ENCODE data around the gene KPNA4. TPM values are rescaled to one million over a fixed set of nuclear protein-coding genes. Genes with fewer than 3 reads are reported as not detected.

The KPNA4 gene
- polyA plus RNA-seq, 3 donors, result 4.4 to 14.7 (median 4.5) TPM

DNA sequence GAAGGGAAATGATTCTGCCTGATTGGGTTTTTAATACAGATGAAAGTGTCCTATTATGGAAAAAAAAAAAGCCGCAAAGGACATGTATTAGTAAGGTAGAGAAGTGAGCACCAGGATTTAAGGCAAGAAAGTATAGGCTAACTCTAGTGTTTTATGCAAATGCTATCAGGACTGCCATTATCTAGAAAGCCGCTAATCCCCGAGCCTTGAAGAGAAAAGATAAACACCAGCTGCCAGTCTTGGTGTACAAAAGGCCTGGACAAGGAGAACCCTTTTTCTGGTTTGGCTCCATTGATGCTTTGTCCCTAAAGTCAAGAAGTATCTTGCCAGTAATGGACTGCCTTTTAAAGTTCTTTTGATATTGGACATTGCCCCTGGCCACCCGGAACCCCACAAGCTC lies 107.2 kb downstream of the KPNA4 start:
- Histone ChIP-seq H2AFZ (ENCODE audit: insufficient read depth, low read depth, low read length, poor library complexity, severe bottlenecking) (no peak overlapping the region), H3K4me2 (replicated peaks; ENCODE audit: extremely low read depth, low read length, poor library complexity, severe bottlenecking) (no peak overlapping the region), H3K9me3 (replicated peaks in 1 of 2; ENCODE audit: control insufficient read depth in 1 of 2, insufficient read depth in 1 of 2, low read length in 2 of 2) (no peaks in the 10 kb centered on the region), H3K27me3 (ENCODE audit: control insufficient read depth in 2 of 2, insufficient read depth in 2 of 2, low read length in 2 of 2) (no peaks in the 10 kb centered on the region), H3K4me3 (replicated peaks in 1 of 3; ENCODE audit: low read depth in 2 of 3, low read length in 3 of 3) (no peak overlapping the region), H3K4me1 (ENCODE audit: control insufficient read depth in 1 of 2, insufficient read depth in 2 of 2, low read length in 2 of 2) (peaks cover 11% of the 10 kb centered on the region in 2 donors), H3K9ac (ENCODE audit: insufficient read depth, low read length, poor library complexity, severe bottlenecking) (no peak overlapping the region), H4K20me1 (ENCODE audit: insufficient read depth, low read length) (no peaks in the 10 kb centered on the region), H3K79me2 (ENCODE audit: insufficient read depth, low read length) (no peaks in the 10 kb centered on the region), H3K27ac (ENCODE audit: low read depth in 1 of 2, low read length in 2 of 2) (no peak overlapping the region), H3K36me3 (replicated peaks in 1 of 2; ENCODE audit: control insufficient read depth in 1 of 2, insufficient read depth in 2 of 2, low read length in 2 of 2) (no peaks in the 10 kb centered on the region)
- TF ChIP-seq, protein P1, sequence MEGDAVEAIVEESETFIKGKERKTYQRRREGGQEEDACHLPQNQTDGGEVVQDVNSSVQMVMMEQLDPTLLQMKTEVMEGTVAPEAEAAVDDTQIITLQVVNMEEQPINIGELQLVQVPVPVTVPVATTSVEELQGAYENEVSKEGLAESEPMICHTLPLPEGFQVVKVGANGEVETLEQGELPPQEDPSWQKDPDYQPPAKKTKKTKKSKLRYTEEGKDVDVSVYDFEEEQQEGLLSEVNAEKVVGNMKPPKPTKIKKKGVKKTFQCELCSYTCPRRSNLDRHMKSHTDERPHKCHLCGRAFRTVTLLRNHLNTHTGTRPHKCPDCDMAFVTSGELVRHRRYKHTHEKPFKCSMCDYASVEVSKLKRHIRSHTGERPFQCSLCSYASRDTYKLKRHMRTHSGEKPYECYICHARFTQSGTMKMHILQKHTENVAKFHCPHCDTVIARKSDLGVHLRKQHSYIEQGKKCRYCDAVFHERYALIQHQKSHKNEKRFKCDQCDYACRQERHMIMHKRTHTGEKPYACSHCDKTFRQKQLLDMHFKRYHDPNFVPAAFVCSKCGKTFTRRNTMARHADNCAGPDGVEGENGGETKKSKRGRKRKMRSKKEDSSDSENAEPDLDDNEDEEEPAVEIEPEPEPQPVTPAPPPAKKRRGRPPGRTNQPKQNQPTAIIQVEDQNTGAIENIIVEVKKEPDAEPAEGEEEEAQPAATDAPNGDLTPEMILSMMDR (IDR thresholded peaks at IDR 0.05), result no peak
- intact Hi-C loops (cut with micrococcal nuclease), result no loop called here
- Mint-ChIP-seq H3K4me3 (no peak overlapping the region), H3K4me1 (peaks cover 17% of the 10 kb centered on the region), H3K36me3 (no peaks in the 10 kb centered on the region), H3K9me3 (no peaks in the 10 kb centered on the region), H3K27me3 (ENCODE audit: low read depth in 3 of 3) (peaks cover 0 to 4% (median 2%) of the 10 kb centered on the region in 3 donors), H3K27ac (no peak overlapping the region)
- WGBS (ENCODE audit: insufficient coverage), result 100% methylated on average over 2 of the region's 4 CpGs
- DNase-seq, result no peak

DNA sequence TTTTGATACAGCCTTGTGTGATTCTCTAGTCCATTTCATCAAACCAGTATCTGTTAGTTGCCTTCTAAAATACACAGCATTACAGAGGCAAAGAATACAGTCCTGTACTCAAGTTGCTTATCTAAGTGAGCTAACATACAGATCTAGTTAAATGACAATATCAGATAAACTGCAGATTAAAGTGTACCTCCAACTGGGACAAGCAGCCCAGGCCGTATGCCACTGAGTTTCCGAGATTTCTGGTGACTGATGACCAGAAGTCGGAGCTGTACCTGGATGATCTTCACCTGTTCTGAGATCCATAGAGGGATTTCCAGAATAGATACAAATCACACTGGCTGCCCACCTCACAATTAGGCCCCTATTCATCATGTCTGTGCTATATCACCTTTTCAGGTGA lies 109.5 kb downstream of the KPNA4 start:
- H4K20me1 ChIP-seq (ENCODE audit: insufficient read depth, low read length), result no peaks in the 10 kb centered on the region
- DNase-seq, result no peak
- Mint-ChIP-seq H3K9me3 (peaks cover 0 to 5% (median 0%) of the 10 kb centered on the region in 7 donors), H3K4me1 (peaks cover 17% of the 10 kb centered on the region), H3K27me3 (ENCODE audit: low read depth in 3 of 3) (peaks cover 0 to 4% (median 2%) of the 10 kb centered on the region in 3 donors), H3K27ac (no peak overlapping the region), H3K4me3 (no peak overlapping the region), H3K36me3 (no peaks in the 10 kb centered on the region)
- 100% methylated on average over 3 of the region's 3 CpGs for WGBS (ENCODE audit: insufficient coverage)
- H3K27me3 ChIP-seq (ENCODE audit: control insufficient read depth in 2 of 2, insufficient read depth in 2 of 2, low read length in 2 of 2), result no peaks in the 10 kb centered on the region
- no peak overlapping the region for H3K27ac ChIP-seq (ENCODE audit: low read depth in 1 of 2, low read length in 2 of 2)
- intact Hi-C loops (cut with micrococcal nuclease), result no loop called here
- TF ChIP-seq, protein P1 (IDR thresholded peaks at IDR 0.05), result no peak
- no peaks in the 10 kb centered on the region for H3K9me3 ChIP-seq (replicated peaks in 1 of 2; ENCODE audit: control insufficient read depth in 1 of 2, insufficient read depth in 1 of 2, low read length in 2 of 2)
- no peak overlapping the region for H3K9ac ChIP-seq (ENCODE audit: insufficient read depth, low read length, poor library complexity, severe bottlenecking)
- no peak overlapping the region for H2AFZ ChIP-seq (ENCODE audit: insufficient read depth, low read depth, low read length, poor library complexity, severe bottlenecking)
- H3K36me3 ChIP-seq (replicated peaks in 1 of 2; ENCODE audit: control insufficient read depth in 1 of 2, insufficient read depth in 2 of 2, low read length in 2 of 2), result no peaks in the 10 kb centered on the region
- no peak overlapping the region for H3K4me3 ChIP-seq (replicated peaks in 1 of 3; ENCODE audit: low read depth in 2 of 3, low read length in 3 of 3)
- no peaks in the 10 kb centered on the region for H3K79me2 ChIP-seq (ENCODE audit: insufficient read depth, low read length)
- no peak overlapping the region for H3K4me2 ChIP-seq (replicated peaks; ENCODE audit: extremely low read depth, low read length, poor library complexity, severe bottlenecking)
- peaks cover 11% of the 10 kb centered on the region in 2 donors for H3K4me1 ChIP-seq (ENCODE audit: control insufficient read depth in 1 of 2, insufficient read depth in 2 of 2, low read length in 2 of 2)

All from CD14-positive monocyte (primary cell).